Adrenal gland (tissue), 12 donors: ENCODE measurements around the gene PLEKHG4B. TPM values are rescaled to one million over a fixed set of nuclear protein-coding genes. Genes with fewer than 3 reads are reported as not detected.

Experiments used
- DNase-seq, 7 donors: peaks; one replicate each; pipeline ENCODE4 v3.0.0-alpha.2; 2019 to 2020
- H3K27ac ChIP-seq, 5 donors: fragments of 200-600 bp; sonication (generic) in 4 of 5; 1 replicate in 3 of 5; 2 replicates in 2 of 5; pipeline versions ENCODE4 v1.5.1 to v1.8.0; 2016 to 2020; ENCODE audit warnings: mild to moderate bottlenecking in 1 of 5
- H3K27me3 ChIP-seq: fragments of 200-600 bp; 2 replicates; pipeline ENCODE4 v1.8.0; 2021
- H3K36me3 ChIP-seq, 2 donors: fragments of 200-600 bp; replicated peaks in 1 of 2; 1 replicate in 1 of 2; 2 replicates in 1 of 2; pipeline versions ENCODE4 v1.5.1 to v1.8.0; 2018 to 2022
- H3K4me1 ChIP-seq, 2 donors: fragments of 200-600 bp; replicated peaks in 1 of 2; 1 replicate in 1 of 2; 2 replicates in 1 of 2; pipeline versions ENCODE4 v1.5.1 to v1.8.0; 2018 to 2021
- H3K4me3 ChIP-seq, 4 donors: fragments of 200-600 bp; sonication (generic) in 3 of 4; one replicate each; pipeline ENCODE4 v1.5.1; 2016 to 2018
- H3K9me3 ChIP-seq, 3 donors: fragments of 200-600 bp; sonication (generic) in 1 of 3; replicated peaks in 1 of 3; 1 replicate in 2 of 3; 2 replicates in 1 of 3; pipeline versions ENCODE4 v1.5.1 to v1.8.0; 2016 to 2021
- POLR2A ChIP-seq, 2 donors: fragments of 450-650 bp; IDR thresholded peaks; one replicate each; pipeline ENCODE4 v1.6.1; 2017; ENCODE audit warnings: antibody characterized with exemption in 2 of 2, mild to moderate bottlenecking in 2 of 2, moderate library complexity in 1 of 2
- WGBS, 4 donors: extraction: QIAGEN DNeasy Blood & Tissue Kit in 2 of 4; methylation state at CpG; one replicate each; pipeline versions ENCODE4 v1.1.5 to v1.1.7; 2013 to 2017; 5-methylcytosine and 5-hydroxymethylcytosine counted together
- intact Hi-C, 2 donors: fragments of 100-400 bp; cut with DNase I; formaldehyde crosslinking; loops; one replicate each; pipeline versions ENCODE4 v1.14.1 to v1.15.0; 2022 to 2023
- polyA plus RNA-seq, 3 donors: library from polyadenylated mRNA; stranded (reverse); fragments of 200-250 nt in 2 of 3; fragments of 350-450 nt in 1 of 3; fragmentation: Illumina TruSeq in 1 of 3; extraction: RNeasy Lipid Tissue Mini Kit (QIAGEN cat#74804) in 1 of 3; gene quantifications; one replicate each; pipeline ENCODE4 v1.2.3, GENCODE V29; 2013 to 2014
- total RNA-seq, 9 donors: library from RNA; depleted of rRNA in 4 of 9; stranded (reverse); fragments of >200 nt in 4 of 9; fragments of 120-200 nt in 1 of 9; fragmentation: NEBNext Ultra II Directional in 1 of 9; extraction: Animal tissue kit (Norgen Biotek cat#: 25700) in 1 of 9; gene quantifications; one replicate each; pipeline versions ENCODE4 v1.1.0 to v1.2.4, GENCODE V29; 2013 to 2023
- TF ChIP-seq, protein P1 (sequence below), 6 experiments: fragments of 450-650 bp in 4 of 6; fragments of 200-600 bp in 2 of 6; sonication (generic) in 1 of 6; IDR thresholded peaks; 1 replicate in 5 of 6; 2 replicates in 1 of 6; pipeline versions ENCODE4 v1.5.1 to v1.8.0; 2016 to 2021; ENCODE audit warnings: antibody characterized with exemption in 6 of 6, mild to moderate bottlenecking in 2 of 6, moderate library complexity in 1 of 6
- donor health status: healthy with polysubstance abuse.
- donor health status: Bipolar disorder and iron deficiency.
- donor health status: DM: yes; HTN: yes; CAD: no.
- donor health status: DM: no; HTN: no; CAD: no.
- donor health status: DM: no; HTN: no; CAD: no.
- donor health status: DM: yes; HTN: yes; CAD: no.

The PLEKHG4B gene
- total and polyA plus RNA-seq, 12 donors: 0.03 to 3.4 (median 0.12) TPM

- Histone ChIP-seq H3K36me3 (no peaks in the 10 kb centered on the region), H3K4me3 (no peak overlapping the region), H3K4me1 (no peaks in the 10 kb centered on the region), H3K27me3 (no peaks in the 10 kb centered on the region), H3K9me3 (no peaks in the 10 kb centered on the region), H3K27ac (no peak overlapping the region)
- intact Hi-C loops: no loop called here
- no peak for DNase-seq
- TF ChIP-seq POLR2A (IDR thresholded peaks at IDR 0.05): no peak
- TF ChIP-seq, protein P1, sequence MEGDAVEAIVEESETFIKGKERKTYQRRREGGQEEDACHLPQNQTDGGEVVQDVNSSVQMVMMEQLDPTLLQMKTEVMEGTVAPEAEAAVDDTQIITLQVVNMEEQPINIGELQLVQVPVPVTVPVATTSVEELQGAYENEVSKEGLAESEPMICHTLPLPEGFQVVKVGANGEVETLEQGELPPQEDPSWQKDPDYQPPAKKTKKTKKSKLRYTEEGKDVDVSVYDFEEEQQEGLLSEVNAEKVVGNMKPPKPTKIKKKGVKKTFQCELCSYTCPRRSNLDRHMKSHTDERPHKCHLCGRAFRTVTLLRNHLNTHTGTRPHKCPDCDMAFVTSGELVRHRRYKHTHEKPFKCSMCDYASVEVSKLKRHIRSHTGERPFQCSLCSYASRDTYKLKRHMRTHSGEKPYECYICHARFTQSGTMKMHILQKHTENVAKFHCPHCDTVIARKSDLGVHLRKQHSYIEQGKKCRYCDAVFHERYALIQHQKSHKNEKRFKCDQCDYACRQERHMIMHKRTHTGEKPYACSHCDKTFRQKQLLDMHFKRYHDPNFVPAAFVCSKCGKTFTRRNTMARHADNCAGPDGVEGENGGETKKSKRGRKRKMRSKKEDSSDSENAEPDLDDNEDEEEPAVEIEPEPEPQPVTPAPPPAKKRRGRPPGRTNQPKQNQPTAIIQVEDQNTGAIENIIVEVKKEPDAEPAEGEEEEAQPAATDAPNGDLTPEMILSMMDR (IDR thresholded peaks at IDR 0.05): no peak
- WGBS, 4 donors: 78 to 93% (median 86%) methylated on average over 4 of the region's 4 CpGs
These were observed 29.5 kb downstream of the PLEKHG4B start for GRCh38 chr5:121432-121831.

GRCh38 chr5:125815-126214 is 33.8 kb downstream of the PLEKHG4B start:
- no peak for DNase-seq
- Histone ChIP-seq H3K36me3 (no peaks in the 10 kb centered on the region), H3K4me3 (no peak overlapping the region), H3K27ac (no peak overlapping the region), H3K27me3 (no peaks in the 10 kb centered on the region), H3K9me3 (no peaks in the 10 kb centered on the region), H3K4me1 (no peaks in the 10 kb centered on the region)
- TF ChIP-seq POLR2A (IDR thresholded peaks at IDR 0.05): no peak
- TF ChIP-seq, protein P1 (IDR thresholded peaks at IDR 0.05): no peak
- intact Hi-C loops: no loop called here
- 85 to 100% (median 89%) methylated on average over 1 of the region's 1 CpG for WGBS, 4 donors

DNA sequence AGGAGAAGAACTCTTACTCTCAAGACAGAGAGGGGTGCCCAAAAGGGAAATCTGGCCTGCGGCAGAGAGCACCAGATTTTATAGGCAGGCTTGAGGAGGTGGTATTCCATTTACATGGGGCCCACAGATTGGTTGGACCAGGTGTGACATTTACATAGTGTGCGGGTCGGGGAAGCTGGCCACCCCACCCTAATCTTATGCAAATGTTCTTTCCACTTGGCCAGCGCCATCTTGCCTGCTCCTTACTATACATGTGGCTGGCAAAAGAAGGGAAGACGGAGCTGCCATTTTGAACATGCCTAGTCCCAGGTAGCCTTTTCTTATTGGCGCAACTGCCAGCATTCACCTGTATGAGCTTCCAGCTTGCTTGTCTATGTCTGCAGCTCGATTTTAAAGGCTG is 34.8 kb downstream of the PLEKHG4B start:
- H3K27me3 ChIP-seq: no peaks in the 10 kb centered on the region
- no peak overlapping the region for H3K27ac ChIP-seq
- WGBS, 4 donors: 83 to 96% (median 85%) methylated on average over 7 of the region's 7 CpGs
- H3K4me1 ChIP-seq: no peaks in the 10 kb centered on the region
- no peaks in the 10 kb centered on the region for H3K36me3 ChIP-seq
- TF ChIP-seq, protein P1 (IDR thresholded peaks at IDR 0.05): no peak
- TF ChIP-seq POLR2A (IDR thresholded peaks at IDR 0.05): no peak
- H3K9me3 ChIP-seq: no peaks in the 10 kb centered on the region
- no peak for DNase-seq
- intact Hi-C loops: no loop called here
- no peak overlapping the region for H3K4me3 ChIP-seq

GRCh38 chr5:127886-128285 is 35.9 kb downstream of the PLEKHG4B start:
- intact Hi-C loops: no loop called here
- WGBS, 4 donors: 60 to 77% (median 72%) methylated on average over 2 of the region's 2 CpGs
- H3K27me3 ChIP-seq: no peaks in the 10 kb centered on the region

More at GRCh38 chr5:127886-128285, 35.9 kb downstream of the PLEKHG4B start:
- no peaks in the 10 kb centered on the region for H3K9me3 ChIP-seq
- H3K4me3 ChIP-seq: no peak overlapping the region
- H3K4me1 ChIP-seq: no peaks in the 10 kb centered on the region
- H3K27ac ChIP-seq: no peak overlapping the region
- H3K36me3 ChIP-seq: no peaks in the 10 kb centered on the region
- no peak for TF ChIP-seq POLR2A (IDR thresholded peaks at IDR 0.05)
- TF ChIP-seq, protein P1 (IDR thresholded peaks at IDR 0.05): no peak
- DNase-seq: no peak
